Mesendoderm (in vitro differentiated cells): ENCODE data around the gene IRS1.

ENCODE experiments used
- DNase-seq: peaks from one replicate; pipeline ENCODE4 v3.0.0; 2013
- H2AK5ac ChIP-seq: 2 replicates; pipeline ENCODE4 v1.6.1; 2013; ENCODE audit warnings: low read length, inconsistent platforms
- H2BK120ac ChIP-seq: 2 replicates; pipeline ENCODE4 v1.6.1; 2013; ENCODE audit warnings: low read depth, mild to moderate bottlenecking, low read length, moderate library complexity, mixed read lengths
- H2BK15ac ChIP-seq: replicated peaks from 2 replicates; pipeline ENCODE4 v1.6.1; 2013; ENCODE audit warnings: low read depth, mild to moderate bottlenecking, moderate library complexity
- H2BK5ac ChIP-seq: 2 replicates; pipeline ENCODE4 v1.6.1; 2013; ENCODE audit warnings: low read length, inconsistent platforms
- H3K18ac ChIP-seq: 2 replicates; pipeline ENCODE4 v1.6.1; 2013; ENCODE audit warnings: mild to moderate bottlenecking, low read length, mixed read lengths
- H3K23ac ChIP-seq: one replicate; pipeline ENCODE4 v1.6.1; 2013; ENCODE audit warnings: low read length
- H3K27ac ChIP-seq: 2 replicates; pipeline ENCODE4 v1.5.1; 2013; ENCODE audit warnings: low read depth, mild to moderate bottlenecking, inconsistent platforms, low read length, moderate library complexity
- H3K27me3 ChIP-seq: 2 replicates; pipeline ENCODE4 v1.6.1; 2013; ENCODE audit warnings: low read length, control low read depth, mild to moderate bottlenecking, inconsistent platforms; ENCODE audit not compliant: insufficient read depth, poor library complexity
- H3K36me3 ChIP-seq: 2 replicates; pipeline ENCODE4 v1.6.1; 2013; ENCODE audit warnings: low read length, inconsistent platforms; ENCODE audit not compliant: control insufficient read depth, insufficient read depth
- H3K4ac ChIP-seq: one replicate; pipeline ENCODE4 v1.6.1; 2013; ENCODE audit warnings: low read depth, mild to moderate bottlenecking, low read length, moderate library complexity
- H3K4me1 ChIP-seq: 2 replicates; pipeline ENCODE4 v1.6.1; 2013; ENCODE audit warnings: low read depth, low read length, inconsistent platforms; ENCODE audit not compliant: control insufficient read depth
- H3K4me2 ChIP-seq: 2 replicates; pipeline ENCODE4 v1.6.1; 2013; ENCODE audit warnings: low read length
- H3K4me3 ChIP-seq: 2 replicates; pipeline ENCODE4 v1.5.1; 2013; ENCODE audit warnings: mild to moderate bottlenecking, low read length
- H3K56ac ChIP-seq: one replicate; pipeline ENCODE4 v1.6.1; 2013; ENCODE audit warnings: low read length
- H3K79me1 ChIP-seq: 2 replicates; pipeline ENCODE4 v1.6.1; 2013; ENCODE audit warnings: low read length, inconsistent platforms
- H3K79me2 ChIP-seq: 2 replicates; pipeline ENCODE4 v1.6.1; 2013; ENCODE audit warnings: mild to moderate bottlenecking, low read length; ENCODE audit not compliant: control insufficient read depth, insufficient read depth
- H3K9ac ChIP-seq: 2 replicates; pipeline ENCODE4 v1.6.1; 2013; ENCODE audit warnings: low read length, inconsistent platforms
- H4K5ac ChIP-seq: one replicate; pipeline ENCODE4 v1.6.1; 2013; ENCODE audit warnings: low read length
- H4K8ac ChIP-seq: one replicate; pipeline ENCODE4 v1.6.1; 2013; ENCODE audit warnings: low read depth, mild to moderate bottlenecking, control low read depth, low read length, moderate library complexity
- WGBS: extraction: QIAGEN DNeasy Blood & Tissue Kit; methylation state at CpG from one replicate; pipeline ENCODE4 v1.1.7; 2013; ENCODE audit warnings: low lambda C conversion rate, missing lambda C conversion rate; ENCODE audit not compliant: insufficient coverage; ENCODE audit errors: extremely low coverage; 5-methylcytosine and 5-hydroxymethylcytosine counted together

The IRS1 gene

GRCh38 chr2:226730481-226730880, 69.1 kb downstream of the IRS1 start:
- Histone ChIP-seq H2BK15ac (no peak overlapping the region), H3K9ac (no peak overlapping the region), H3K79me2 (no peaks in the 10 kb centered on the region), H3K4me3 (no peak overlapping the region), H3K27ac (no peak overlapping the region), H3K23ac (no peak overlapping the region), H3K4ac (no peak overlapping the region), H3K79me1 (no peaks in the 10 kb centered on the region), H3K4me1 (peaks cover 2% of the 10 kb centered on the region), H3K36me3 (no peaks in the 10 kb centered on the region), H4K5ac (no peak overlapping the region), H2BK5ac (no peak overlapping the region), H3K4me2 (no peak overlapping the region), H4K8ac (no peak overlapping the region), H3K27me3 (no peaks in the 10 kb centered on the region), H2AK5ac (no peak overlapping the region), H3K18ac (no peak overlapping the region), H2BK120ac (no peak overlapping the region), H3K56ac (no peak overlapping the region)
- peak; percentile 80 for DNase-seq
- no CpG with 5 or more reads among the region's 4 CpGs for WGBS

- H3K27ac ChIP-seq = no peak overlapping the region
- no peaks in the 10 kb centered on the region for H3K79me1 ChIP-seq
- H3K4me1 ChIP-seq = no peaks in the 10 kb centered on the region
- no peak overlapping the region for H4K8ac ChIP-seq
- H3K4me3 ChIP-seq = no peak overlapping the region
- no peak overlapping the region for H2BK15ac ChIP-seq
- H2BK120ac ChIP-seq = no peak overlapping the region
- no peak overlapping the region for H3K4ac ChIP-seq
- H4K5ac ChIP-seq = no peak overlapping the region
- no peak overlapping the region for H3K9ac ChIP-seq
- H3K36me3 ChIP-seq = no peaks in the 10 kb centered on the region
- WGBS = no CpG with 5 or more reads among the region's 1 CpG
- H3K27me3 ChIP-seq = no peaks in the 10 kb centered on the region
- no peak overlapping the region for H2AK5ac ChIP-seq
- no peak overlapping the region for H3K18ac ChIP-seq
- no peak overlapping the region for H3K4me2 ChIP-seq
- no peak for DNase-seq
- no peak overlapping the region for H3K56ac ChIP-seq
- no peaks in the 10 kb centered on the region for H3K79me2 ChIP-seq
- H3K23ac ChIP-seq = no peak overlapping the region
- no peak overlapping the region for H2BK5ac ChIP-seq
These were observed 70.6 kb downstream of the IRS1 start for GRCh38 chr2:226728996-226729395.

GRCh38 chr2:226727251-226727650, 72.4 kb downstream of the IRS1 start:
- Histone ChIP-seq H3K79me1 (no peaks in the 10 kb centered on the region), H3K4me3 (no peak overlapping the region), H3K9ac (no peak overlapping the region), H2BK15ac (no peak overlapping the region), H3K4me1 (no peaks in the 10 kb centered on the region), H2BK120ac (no peak overlapping the region), H2AK5ac (no peak overlapping the region), H3K27ac (no peak overlapping the region), H3K18ac (no peak overlapping the region), H3K79me2 (no peaks in the 10 kb centered on the region), H3K27me3 (no peaks in the 10 kb centered on the region), H3K4ac (no peak overlapping the region), H4K8ac (no peak overlapping the region), H3K36me3 (no peaks in the 10 kb centered on the region), H3K23ac (no peak overlapping the region), H2BK5ac (no peak overlapping the region), H4K5ac (no peak overlapping the region), H3K4me2 (no peak overlapping the region), H3K56ac (no peak overlapping the region)
- WGBS = no CpG with 5 or more reads among the region's 1 CpG
- DNase-seq = no peak

- H3K23ac ChIP-seq = no peak overlapping the region
- H3K27ac ChIP-seq = no peak overlapping the region
- no peak overlapping the region for H3K18ac ChIP-seq
- no peaks in the 10 kb centered on the region for H3K4me1 ChIP-seq
- H4K5ac ChIP-seq = no peak overlapping the region
- no CpG with 5 or more reads among the region's 2 CpGs for WGBS
- H3K4me2 ChIP-seq = no peak overlapping the region
- H2BK5ac ChIP-seq = no peak overlapping the region
- no peak overlapping the region for H3K9ac ChIP-seq
- no peak overlapping the region for H3K4me3 ChIP-seq
- H3K79me2 ChIP-seq = no peaks in the 10 kb centered on the region
- no peak overlapping the region for H4K8ac ChIP-seq
- no peak overlapping the region for H2BK15ac ChIP-seq
- H3K79me1 ChIP-seq = no peaks in the 10 kb centered on the region
- no peak overlapping the region for H3K4ac ChIP-seq
- H3K27me3 ChIP-seq = no peaks in the 10 kb centered on the region
- H2AK5ac ChIP-seq = no peak overlapping the region
- no peak for DNase-seq
- H3K36me3 ChIP-seq = no peaks in the 10 kb centered on the region
- no peak overlapping the region for H3K56ac ChIP-seq
- H2BK120ac ChIP-seq = no peak overlapping the region
These were observed 73.1 kb downstream of the IRS1 start for GRCh38 chr2:226726546-226726945.

GRCh38 chr2:226725126-226725860, 74.3 kb downstream of the IRS1 start:
- Histone ChIP-seq H2BK15ac (no peak overlapping the region), H3K23ac (no peak overlapping the region), H2AK5ac (no peak overlapping the region), H3K56ac (no peak overlapping the region), H3K27ac (no peak overlapping the region), H3K9ac (no peak overlapping the region), H3K18ac (no peak overlapping the region), H2BK120ac (no peak overlapping the region), H3K4me2 (no peak overlapping the region), H3K79me2 (no peaks in the 10 kb centered on the region), H3K27me3 (no peaks in the 10 kb centered on the region), H3K4me1 (peaks cover 3% of the 10 kb centered on the region), H4K8ac (no peak overlapping the region), H2BK5ac (no peak overlapping the region), H3K4me3 (no peak overlapping the region), H4K5ac (no peak overlapping the region), H3K79me1 (no peaks in the 10 kb centered on the region), H3K4ac (no peak overlapping the region), H3K36me3 (no peaks in the 10 kb centered on the region)
- no CpG with 5 or more reads among the region's 10 CpGs for WGBS
- DNase-seq = no peak

GRCh38 chr2:226721541-226721940, 78.1 kb downstream of the IRS1 start:
- Histone ChIP-seq H3K9ac (no peak overlapping the region), H4K5ac (no peak overlapping the region), H4K8ac (no peak overlapping the region), H2AK5ac (no peak overlapping the region), H2BK120ac (no peak overlapping the region), H3K27ac (peak overlapping the region; percentile 51), H3K23ac (peak overlapping the region; percentile 15), H2BK5ac (no peak overlapping the region), H3K27me3 (no peaks in the 10 kb centered on the region), H3K36me3 (no peaks in the 10 kb centered on the region), H3K56ac (peak overlapping the region; percentile 74), H3K18ac (no peak overlapping the region), H3K4me2 (no peak overlapping the region), H3K4ac (no peak overlapping the region), H3K4me3 (no peak overlapping the region), H3K79me1 (no peaks in the 10 kb centered on the region), H3K79me2 (no peaks in the 10 kb centered on the region), H2BK15ac (no peak overlapping the region), H3K4me1 (peaks cover 4% of the 10 kb centered on the region)
- WGBS = no CpG with 5 or more reads among the region's 5 CpGs
- DNase-seq = peak; percentile 82
